ENCODE results near the gene DDAH2. TPM values are rescaled to one million over a fixed set of nuclear protein-coding genes. Genes with fewer than 3 reads are reported as not detected.

Gene DDAH2
- total and polyA plus RNA-seq, 8 donors, result 70.2 to 199 (median 161) TPM

DNA sequence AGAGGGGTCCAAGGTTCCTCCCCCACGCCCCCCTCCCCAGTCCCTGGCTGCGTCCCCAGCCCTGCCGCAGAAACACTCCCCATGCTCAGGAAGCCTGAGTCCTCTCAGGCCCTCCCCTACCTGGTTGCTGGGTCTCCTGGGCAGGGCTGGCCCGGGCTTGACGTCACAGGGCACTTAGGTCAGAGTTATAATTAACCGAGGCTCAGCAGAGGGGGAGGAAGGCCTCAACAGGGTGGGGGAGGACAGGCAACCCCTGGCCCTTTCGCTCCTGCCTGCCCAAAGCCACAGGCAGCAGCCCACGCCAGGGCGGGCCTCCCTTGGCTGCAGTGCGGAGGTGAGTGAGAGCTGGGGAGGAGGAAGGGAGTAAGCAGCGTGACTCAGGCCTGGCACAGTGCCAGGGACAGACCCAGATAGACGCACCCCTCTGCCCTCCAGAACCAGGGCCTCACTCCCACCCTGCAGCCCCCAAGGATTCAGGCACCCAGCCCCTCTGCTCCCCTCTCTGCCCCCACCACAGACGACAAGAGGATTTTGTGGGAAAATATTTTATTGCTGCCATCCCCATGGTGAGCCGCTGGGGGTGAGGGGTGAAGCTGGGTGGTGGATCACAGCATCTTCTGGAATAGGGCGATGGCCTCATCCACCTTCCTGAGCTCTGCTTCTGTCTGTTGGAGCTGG, 48.0 kb upstream of the DDAH2 start, which contains the start of gene VWA7:
Gene VWA7, minus strand, starts transcription at position 340 of the 678 bp plus-strand sequence. CDS start 549 bp downstream, outside the sequence.
- peak within 1 kb of the TSS in 1 of 2 donors; percentile 3 for H3K4me3 ChIP-seq
- H3K27me3 ChIP-seq, result no peaks in the 10 kb centered on the region
- H3K9me3 ChIP-seq, result no peaks in the 10 kb centered on the region
- ATAC-seq (peak; percentile 86), DNase-seq (peak in 3 of 4 donors; percentile 77 to 93 (median 89))
- peaks cover 7 to 24% of the 10 kb centered on the region in 2 donors for H3K4me1 ChIP-seq
- peaks cover 0 to 42% of the 10 kb centered on the region in 2 donors for H3K36me3 ChIP-seq
- peak within 1 kb of the TSS; percentile 44 to 53 for H3K27ac ChIP-seq
- intact Hi-C loops (cut with DNase I), result no loop called here
- TF ChIP-seq, protein P1, sequence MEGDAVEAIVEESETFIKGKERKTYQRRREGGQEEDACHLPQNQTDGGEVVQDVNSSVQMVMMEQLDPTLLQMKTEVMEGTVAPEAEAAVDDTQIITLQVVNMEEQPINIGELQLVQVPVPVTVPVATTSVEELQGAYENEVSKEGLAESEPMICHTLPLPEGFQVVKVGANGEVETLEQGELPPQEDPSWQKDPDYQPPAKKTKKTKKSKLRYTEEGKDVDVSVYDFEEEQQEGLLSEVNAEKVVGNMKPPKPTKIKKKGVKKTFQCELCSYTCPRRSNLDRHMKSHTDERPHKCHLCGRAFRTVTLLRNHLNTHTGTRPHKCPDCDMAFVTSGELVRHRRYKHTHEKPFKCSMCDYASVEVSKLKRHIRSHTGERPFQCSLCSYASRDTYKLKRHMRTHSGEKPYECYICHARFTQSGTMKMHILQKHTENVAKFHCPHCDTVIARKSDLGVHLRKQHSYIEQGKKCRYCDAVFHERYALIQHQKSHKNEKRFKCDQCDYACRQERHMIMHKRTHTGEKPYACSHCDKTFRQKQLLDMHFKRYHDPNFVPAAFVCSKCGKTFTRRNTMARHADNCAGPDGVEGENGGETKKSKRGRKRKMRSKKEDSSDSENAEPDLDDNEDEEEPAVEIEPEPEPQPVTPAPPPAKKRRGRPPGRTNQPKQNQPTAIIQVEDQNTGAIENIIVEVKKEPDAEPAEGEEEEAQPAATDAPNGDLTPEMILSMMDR (IDR thresholded peaks at IDR 0.05), result no peak

DNA sequence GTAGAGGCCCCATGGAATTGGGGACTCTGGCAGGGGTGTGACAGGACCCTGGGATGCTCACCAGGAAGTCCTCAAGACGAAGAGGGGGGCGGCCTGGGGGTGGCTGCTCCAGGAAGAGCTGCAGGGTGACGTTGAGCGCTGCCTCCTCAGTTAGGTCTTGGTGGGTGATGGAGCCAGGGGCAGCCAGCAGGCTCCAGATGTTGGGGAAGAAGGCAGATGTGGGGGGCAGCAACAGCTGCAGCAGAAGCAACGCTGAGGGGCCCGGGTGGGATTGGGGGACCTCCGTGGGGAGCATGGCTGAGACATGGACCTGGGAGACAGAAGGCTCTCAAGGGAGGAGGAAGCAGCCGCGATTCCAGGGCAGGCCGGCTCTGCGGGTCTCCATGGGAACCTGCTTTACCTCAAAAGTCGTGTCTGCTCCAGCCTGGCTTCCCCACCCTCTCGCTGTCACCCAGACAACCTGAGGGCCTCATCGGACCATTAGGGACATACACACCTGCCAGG, 47.4 kb upstream of the DDAH2 start:
- peak overlapping the region in 1 of 2 donors; percentile 3 for H3K4me3 ChIP-seq
- intact Hi-C loops (cut with DNase I), result no loop called here
- no peaks in the 10 kb centered on the region for H3K9me3 ChIP-seq
- peak in 1 of 4 donors; percentile 65 for DNase-seq
- peak; percentile 52 for ATAC-seq
- peaks cover 7 to 24% of the 10 kb centered on the region in 2 donors for H3K4me1 ChIP-seq
- no peaks in the 10 kb centered on the region for H3K27me3 ChIP-seq
- TF ChIP-seq, protein P1 (IDR thresholded peaks at IDR 0.05), result no peak
- H3K36me3 ChIP-seq, result peaks cover 0 to 36% of the 10 kb centered on the region in 2 donors
- H3K27ac ChIP-seq, result peak overlapping the region; percentile 44 to 53

- TF ChIP-seq, protein P1 (IDR thresholded peaks at IDR 0.05), result no peak
- DNase-seq (peak in 1 of 4 donors; percentile 72), ATAC-seq (no peak)
- Histone ChIP-seq H3K27ac (no peak overlapping the region), H3K4me3 (no peak overlapping the region), H3K4me1 (peaks cover 7 to 24% of the 10 kb centered on the region in 2 donors), H3K36me3 (peaks cover 0 to 30% of the 10 kb centered on the region in 2 donors), H3K27me3 (no peaks in the 10 kb centered on the region), H3K9me3 (no peaks in the 10 kb centered on the region)
- intact Hi-C loops (cut with DNase I), result no loop called here
Measured at GRCh38 chr6:31775633-31776484, 46.8 kb upstream of the DDAH2 start.

- Histone ChIP-seq H3K4me1 (peaks cover 7 to 24% of the 10 kb centered on the region in 2 donors), H3K36me3 (peaks cover 0 to 23% of the 10 kb centered on the region in 2 donors), H3K4me3 (no peak overlapping the region), H3K27ac (no peak overlapping the region), H3K9me3 (no peaks in the 10 kb centered on the region), H3K27me3 (no peaks in the 10 kb centered on the region)
- TF ChIP-seq, protein P1 (IDR thresholded peaks at IDR 0.05), result no peak
- ATAC-seq (no peak), DNase-seq (peak in 1 of 4 donors; percentile 32)
- intact Hi-C loops (cut with DNase I), result no loop called here
Measured at GRCh38 chr6:31775184-31775583, 46.1 kb upstream of the DDAH2 start.

- Histone ChIP-seq H3K4me3 (no peak overlapping the region), H3K27me3 (no peaks in the 10 kb centered on the region), H3K27ac (no peak overlapping the region), H3K4me1 (peaks cover 7 to 42% of the 10 kb centered on the region in 2 donors), H3K9me3 (no peaks in the 10 kb centered on the region), H3K36me3 (no peaks in the 10 kb centered on the region)
- TF ChIP-seq, protein P1 (IDR thresholded peaks at IDR 0.05), result no peak
- ATAC-seq (no peak), DNase-seq (peak in 1 of 4 donors; percentile 20)
- intact Hi-C loops (cut with DNase I), result no loop called here
Measured at GRCh38 chr6:31771992-31772358, 42.9 kb upstream of the DDAH2 start.

Data from left lung (tissue), 10 donors.